ENCODE results near the gene HBG2. TPM values are rescaled to one million over a fixed set of nuclear protein-coding genes. Genes with fewer than 3 reads are reported as not detected.

HBG2 gene
- total and polyA plus RNA-seq, 4 donors, result 0.31 to 13,246 (median 4.6) TPM

DNA sequence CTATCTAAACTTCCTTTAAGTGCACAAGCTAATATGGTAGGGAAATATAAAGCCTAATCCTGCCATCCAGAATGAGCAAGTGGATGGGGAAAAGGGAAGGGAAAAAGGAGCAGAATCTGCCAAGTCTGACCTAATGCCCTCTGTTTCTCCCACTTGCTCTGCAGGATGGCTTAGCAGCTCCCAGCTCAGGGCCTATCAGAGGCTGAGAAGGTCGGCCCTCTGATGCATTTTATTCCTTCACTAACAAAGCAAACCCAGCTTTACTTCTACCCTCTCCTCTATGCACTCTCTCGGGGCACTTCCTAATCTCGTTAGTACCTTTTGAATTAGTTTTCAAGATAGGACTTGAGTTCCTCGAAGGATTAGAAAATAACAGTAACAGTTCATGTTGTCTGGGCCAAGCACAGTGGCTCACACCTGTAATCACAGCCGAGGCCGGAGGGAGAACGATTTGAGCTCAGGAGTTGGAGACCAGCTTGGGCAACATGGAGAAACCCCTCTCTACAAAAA lies 44.1 kb downstream of the HBG2 start:
- ATAC-seq (ENCODE audit: insufficient read depth, low FRiP score) (no peak), DNase-seq (no peak)
- Histone ChIP-seq H3K9ac (ENCODE audit: insufficient read depth in 1 of 2, low read length in 2 of 2) (no peak overlapping the region), H3K36me3 (ENCODE audit: control insufficient read depth in 4 of 4, insufficient read depth in 4 of 4, low read length in 4 of 4) (no peaks in the 10 kb centered on the region), H3K4me1 (ENCODE audit: control insufficient read depth in 5 of 5, insufficient read depth in 5 of 5, low read length in 5 of 5) (no peaks in the 10 kb centered on the region), H3K27ac (ENCODE audit: low read depth in 1 of 2, low read length in 1 of 2) (no peak overlapping the region), H3K9me3 (ENCODE audit: control insufficient read depth in 4 of 4, insufficient read depth in 3 of 4, low read length in 3 of 4) (no peaks in the 10 kb centered on the region), H3K27me3 (ENCODE audit: control insufficient read depth in 3 of 3, insufficient read depth in 3 of 3, low read length in 2 of 3) (no peaks in the 10 kb centered on the region), H3K4me3 (no peak overlapping the region)
- TF ChIP-seq, protein P1, sequence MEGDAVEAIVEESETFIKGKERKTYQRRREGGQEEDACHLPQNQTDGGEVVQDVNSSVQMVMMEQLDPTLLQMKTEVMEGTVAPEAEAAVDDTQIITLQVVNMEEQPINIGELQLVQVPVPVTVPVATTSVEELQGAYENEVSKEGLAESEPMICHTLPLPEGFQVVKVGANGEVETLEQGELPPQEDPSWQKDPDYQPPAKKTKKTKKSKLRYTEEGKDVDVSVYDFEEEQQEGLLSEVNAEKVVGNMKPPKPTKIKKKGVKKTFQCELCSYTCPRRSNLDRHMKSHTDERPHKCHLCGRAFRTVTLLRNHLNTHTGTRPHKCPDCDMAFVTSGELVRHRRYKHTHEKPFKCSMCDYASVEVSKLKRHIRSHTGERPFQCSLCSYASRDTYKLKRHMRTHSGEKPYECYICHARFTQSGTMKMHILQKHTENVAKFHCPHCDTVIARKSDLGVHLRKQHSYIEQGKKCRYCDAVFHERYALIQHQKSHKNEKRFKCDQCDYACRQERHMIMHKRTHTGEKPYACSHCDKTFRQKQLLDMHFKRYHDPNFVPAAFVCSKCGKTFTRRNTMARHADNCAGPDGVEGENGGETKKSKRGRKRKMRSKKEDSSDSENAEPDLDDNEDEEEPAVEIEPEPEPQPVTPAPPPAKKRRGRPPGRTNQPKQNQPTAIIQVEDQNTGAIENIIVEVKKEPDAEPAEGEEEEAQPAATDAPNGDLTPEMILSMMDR (IDR thresholded peaks at IDR 0.05; ENCODE audit: control extremely low read depth, extremely low read depth), result no peak
- WGBS, 2 donors, result 59 to 73% methylated on average over 7 of the region's 7 CpGs

DNA sequence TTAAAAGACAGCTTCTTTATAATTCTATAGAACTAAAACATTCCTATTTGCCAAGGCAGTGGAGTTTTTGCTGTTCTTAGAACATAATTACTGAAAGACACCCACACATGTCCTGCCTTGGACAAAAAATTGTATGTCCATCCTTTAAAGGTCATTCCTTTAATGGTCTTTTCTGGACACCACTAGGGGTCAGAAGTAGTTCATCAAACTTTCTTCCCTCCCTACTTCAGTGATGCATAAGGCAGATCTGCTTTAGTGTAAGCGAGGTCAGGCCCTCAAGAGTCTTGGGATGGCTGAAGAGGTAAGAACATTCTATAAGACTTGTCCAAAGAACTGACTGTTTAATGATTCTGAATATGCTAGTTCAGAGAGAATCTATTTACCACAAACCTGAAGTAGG lies 49.8 kb downstream of the HBG2 start:
- H3K4me1 ChIP-seq (ENCODE audit: control insufficient read depth in 5 of 5, insufficient read depth in 5 of 5, low read length in 5 of 5), result no peaks in the 10 kb centered on the region
- 17 to 57% methylated on average over 1 of the region's 1 CpG for WGBS, 2 donors
- H3K36me3 ChIP-seq (ENCODE audit: control insufficient read depth in 4 of 4, insufficient read depth in 4 of 4, low read length in 4 of 4), result no peaks in the 10 kb centered on the region
- no peak overlapping the region for H3K9ac ChIP-seq (ENCODE audit: insufficient read depth in 1 of 2, low read length in 2 of 2)
- TF ChIP-seq, protein P1 (IDR thresholded peaks at IDR 0.05; ENCODE audit: control extremely low read depth, extremely low read depth), result peak; percentile 8
- no peaks in the 10 kb centered on the region for H3K27me3 ChIP-seq (ENCODE audit: control insufficient read depth in 3 of 3, insufficient read depth in 3 of 3, low read length in 2 of 3)
- H3K4me3 ChIP-seq, result no peak overlapping the region
- H3K27ac ChIP-seq (ENCODE audit: low read depth in 1 of 2, low read length in 1 of 2), result no peak overlapping the region
- H3K9me3 ChIP-seq (ENCODE audit: control insufficient read depth in 4 of 4, insufficient read depth in 3 of 4, low read length in 3 of 4), result no peaks in the 10 kb centered on the region
- ATAC-seq (ENCODE audit: insufficient read depth, low FRiP score), result no peak
- DNase-seq, result peak in 2 of 3 donors; percentile 39 to 52

- Histone ChIP-seq H3K9me3 (ENCODE audit: control insufficient read depth in 4 of 4, insufficient read depth in 3 of 4, low read length in 3 of 4) (no peaks in the 10 kb centered on the region), H3K27ac (ENCODE audit: low read depth in 1 of 2, low read length in 1 of 2) (no peak overlapping the region), H3K4me3 (no peak overlapping the region), H3K9ac (ENCODE audit: insufficient read depth in 1 of 2, low read length in 2 of 2) (no peak overlapping the region), H3K36me3 (ENCODE audit: control insufficient read depth in 4 of 4, insufficient read depth in 4 of 4, low read length in 4 of 4) (no peaks in the 10 kb centered on the region), H3K27me3 (ENCODE audit: control insufficient read depth in 3 of 3, insufficient read depth in 3 of 3, low read length in 2 of 3) (no peaks in the 10 kb centered on the region), H3K4me1 (ENCODE audit: control insufficient read depth in 5 of 5, insufficient read depth in 5 of 5, low read length in 5 of 5) (no peaks in the 10 kb centered on the region)
- no peak for DNase-seq
- ATAC-seq (ENCODE audit: insufficient read depth, low FRiP score), result no peak
- TF ChIP-seq, protein P1 (IDR thresholded peaks at IDR 0.05; ENCODE audit: control extremely low read depth, extremely low read depth), result no peak
- 78 to 97% methylated on average over 2 of the region's 2 CpGs for WGBS, 2 donors
These were observed 51.2 kb downstream of the HBG2 start for GRCh38 chr11:5203366-5203765.

Other genes with a start within 250 kb of the HBG2 start
- gene OR52J3, start 208.3 kb downstream of the HBG2 start, total RNA-seq, result not detected
- gene OR52J3, start 208.3 kb downstream of the HBG2 start, polyA plus RNA-seq, result not detected
- not detected for gene OR52E2, start 195.2 kb downstream of the HBG2 start, total RNA-seq
- not detected for gene OR52E2, start 195.2 kb downstream of the HBG2 start, polyA plus RNA-seq
- gene OR52E1, start 185.2 kb downstream of the HBG2 start, total RNA-seq, result not detected
- not detected for gene OR52E1, start 185.2 kb downstream of the HBG2 start, polyA plus RNA-seq
- gene OR52A5, start 116.4 kb downstream of the HBG2 start, total RNA-seq, result not detected
- not detected for gene OR52A5, start 116.4 kb downstream of the HBG2 start, polyA plus RNA-seq
- not detected for gene OR52A1, start 100.0 kb downstream of the HBG2 start, total RNA-seq
- not detected for gene OR52A1, start 100.0 kb downstream of the HBG2 start, polyA plus RNA-seq
- not detected for gene OR51V1, start 54.1 kb downstream of the HBG2 start, total RNA-seq
- gene OR51V1, start 54.1 kb downstream of the HBG2 start, polyA plus RNA-seq, result not detected
- 1,000 to 10,000 TPM in 1 of 2 donors, 100 to 1,000 TPM in 1; 848 to 1,072 TPM for gene HBB, start 27.7 kb downstream of the HBG2 start, total RNA-seq
- 100 to 1,000 TPM in 1 of 2 donors, 10 to 100 TPM in 1; 39.4 to 454 TPM for gene HBB, start 27.7 kb downstream of the HBG2 start, polyA plus RNA-seq
- gene HBD, start 20.3 kb downstream of the HBG2 start, total RNA-seq, result 1 to 10 TPM in 1 of 2 donors, not detected in 1; 1.1 TPM
- gene HBD, start 20.3 kb downstream of the HBG2 start, polyA plus RNA-seq, result under 1 TPM; 0.24 to 0.66 TPM
- gene HBG1, start 4.9 kb downstream of the HBG2 start, total RNA-seq, result 10 to 100 TPM in 1 of 2 donors, 1 to 10 TPM in 1; 1.6 to 60.9 TPM
- gene HBG1, start 4.9 kb downstream of the HBG2 start, polyA plus RNA-seq, result under 1 TPM in 1 of 2 donors, not detected in 1; 0.56 TPM
- gene HBE1, start 15.2 kb upstream of the HBG2 start, total RNA-seq, result 10 to 100 TPM in 1 of 2 donors, 1 to 10 TPM in 1; 2.1 to 14.6 TPM
- not detected for gene HBE1, start 15.2 kb upstream of the HBG2 start, polyA plus RNA-seq
- 1 to 10 TPM in 1 of 2 donors, not detected in 1; 1.9 TPM for gene OR51B4, start 47.2 kb upstream of the HBG2 start, total RNA-seq
- gene OR51B4, start 47.2 kb upstream of the HBG2 start, polyA plus RNA-seq, result not detected
- gene OR51B2, start 69.5 kb upstream of the HBG2 start, total RNA-seq, result 1 to 10 TPM in 1 of 2 donors, not detected in 1; 1.9 TPM
- not detected for gene OR51B2, start 69.5 kb upstream of the HBG2 start, polyA plus RNA-seq
- 1 to 10 TPM in 1 of 2 donors, under 1 TPM in 1; 0.52 to 4.2 TPM for gene OR51B5, start 88.7 kb upstream of the HBG2 start, total RNA-seq
- gene OR51B5, start 88.7 kb upstream of the HBG2 start, polyA plus RNA-seq, result under 1 TPM; 0.03 to 0.10 TPM
- not detected for gene OR51B6, start 96.7 kb upstream of the HBG2 start, total RNA-seq
- not detected for gene OR51B6, start 96.7 kb upstream of the HBG2 start, polyA plus RNA-seq
- gene OR51M1, start 129.0 kb upstream of the HBG2 start, total RNA-seq, result not detected
- gene OR51M1, start 129.0 kb upstream of the HBG2 start, polyA plus RNA-seq, result not detected
- not detected for gene OR51Q1, start 167.3 kb upstream of the HBG2 start, total RNA-seq
- gene OR51Q1, start 167.3 kb upstream of the HBG2 start, polyA plus RNA-seq, result not detected
- gene OR51I1, start 186.7 kb upstream of the HBG2 start, total RNA-seq, result 1 to 10 TPM in 1 of 2 donors, not detected in 1; 3.2 TPM
- not detected for gene OR51I1, start 186.7 kb upstream of the HBG2 start, polyA plus RNA-seq
- gene OR51I2, start 194.5 kb upstream of the HBG2 start, total RNA-seq, result not detected
- not detected for gene OR51I2, start 194.5 kb upstream of the HBG2 start, polyA plus RNA-seq
- gene OR52D1, start 233.9 kb upstream of the HBG2 start, total RNA-seq, result not detected
- gene OR52D1, start 233.9 kb upstream of the HBG2 start, polyA plus RNA-seq, result not detected

Data from lung (tissue), 12 donors.